Pons (tissue), 1 donor: ENCODE data around the gene SLMAP.

Experiments
- DNase-seq: peaks from one replicate; pipeline ENCODE4 v3.0.0-alpha.2; 2016; ENCODE audit warnings: low spot score

SLMAP gene, protein sequence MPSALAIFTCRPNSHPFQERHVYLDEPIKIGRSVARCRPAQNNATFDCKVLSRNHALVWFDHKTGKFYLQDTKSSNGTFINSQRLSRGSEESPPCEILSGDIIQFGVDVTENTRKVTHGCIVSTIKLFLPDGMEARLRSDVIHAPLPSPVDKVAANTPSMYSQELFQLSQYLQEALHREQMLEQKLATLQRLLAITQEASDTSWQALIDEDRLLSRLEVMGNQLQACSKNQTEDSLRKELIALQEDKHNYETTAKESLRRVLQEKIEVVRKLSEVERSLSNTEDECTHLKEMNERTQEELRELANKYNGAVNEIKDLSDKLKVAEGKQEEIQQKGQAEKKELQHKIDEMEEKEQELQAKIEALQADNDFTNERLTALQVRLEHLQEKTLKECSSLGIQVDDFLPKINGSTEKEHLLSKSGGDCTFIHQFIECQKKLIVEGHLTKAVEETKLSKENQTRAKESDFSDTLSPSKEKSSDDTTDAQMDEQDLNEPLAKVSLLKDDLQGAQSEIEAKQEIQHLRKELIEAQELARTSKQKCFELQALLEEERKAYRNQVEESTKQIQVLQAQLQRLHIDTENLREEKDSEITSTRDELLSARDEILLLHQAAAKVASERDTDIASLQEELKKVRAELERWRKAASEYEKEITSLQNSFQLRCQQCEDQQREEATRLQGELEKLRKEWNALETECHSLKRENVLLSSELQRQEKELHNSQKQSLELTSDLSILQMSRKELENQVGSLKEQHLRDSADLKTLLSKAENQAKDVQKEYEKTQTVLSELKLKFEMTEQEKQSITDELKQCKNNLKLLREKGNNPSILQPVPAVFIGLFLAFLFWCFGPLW

DNA sequence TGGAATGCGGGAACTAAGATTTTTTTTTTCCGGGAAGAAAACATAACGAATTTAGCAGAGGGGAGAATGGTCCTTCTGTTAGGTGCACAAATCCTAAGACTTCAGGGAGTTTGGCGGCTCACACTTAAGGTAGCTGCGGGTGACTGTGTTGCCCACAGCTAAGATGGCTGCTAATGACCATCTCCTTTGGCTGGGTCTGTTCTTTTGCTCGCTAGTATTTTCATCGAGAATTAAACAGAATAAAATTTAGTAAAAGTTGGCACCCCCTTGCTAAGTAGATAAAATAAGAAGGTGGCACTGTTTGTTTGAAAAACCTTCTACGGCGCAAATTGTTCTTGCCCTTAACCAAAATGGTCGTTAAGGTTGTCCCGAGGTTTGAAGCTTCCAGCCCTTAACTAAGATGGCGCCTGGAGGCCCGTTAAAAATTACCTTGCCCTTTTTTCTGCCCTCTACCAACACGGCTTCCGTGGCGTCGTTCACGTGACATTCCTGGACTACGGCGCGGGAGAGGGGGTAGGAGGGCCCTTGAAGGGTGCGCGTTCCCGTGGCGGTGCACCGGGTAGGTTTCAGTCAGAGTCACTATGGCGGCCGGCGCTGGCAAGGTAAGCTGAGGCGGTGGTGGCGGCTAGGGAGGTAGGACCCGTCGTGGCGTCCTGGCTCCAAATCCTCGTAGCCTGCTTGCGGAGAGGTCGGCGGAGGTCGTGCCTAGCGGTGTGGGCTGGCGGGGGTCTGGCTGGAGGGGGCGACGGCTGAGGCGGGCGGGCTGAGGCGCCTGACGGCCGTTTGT lies at the start of gene SLMAP:
SLMAP (plus strand) TSS at position 569 of the 787 bp plus-strand sequence. CDS start 1,343 bp downstream, outside the sequence.
- peak; percentile 98 for DNase-seq

DNA sequence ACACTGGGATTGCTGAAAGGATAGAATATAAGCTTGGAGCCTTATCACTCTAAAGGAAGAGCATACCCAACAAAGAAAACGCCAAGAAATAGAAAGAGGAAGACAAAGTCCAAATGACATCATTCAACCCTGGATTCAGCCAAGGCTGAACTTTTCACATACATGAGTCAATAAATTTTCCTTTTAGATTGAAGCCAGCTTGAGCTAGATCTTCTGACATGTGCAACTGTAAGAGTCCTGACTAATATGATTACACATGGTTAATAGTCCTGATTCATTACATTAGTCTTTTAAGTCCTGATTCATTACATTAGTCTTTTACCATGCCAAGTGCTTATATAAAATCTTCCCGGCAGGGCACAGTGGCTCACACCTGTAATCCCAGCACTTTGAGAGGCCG lies 49.6 kb upstream of the SLMAP start:
- DNase-seq = no peak

DNA sequence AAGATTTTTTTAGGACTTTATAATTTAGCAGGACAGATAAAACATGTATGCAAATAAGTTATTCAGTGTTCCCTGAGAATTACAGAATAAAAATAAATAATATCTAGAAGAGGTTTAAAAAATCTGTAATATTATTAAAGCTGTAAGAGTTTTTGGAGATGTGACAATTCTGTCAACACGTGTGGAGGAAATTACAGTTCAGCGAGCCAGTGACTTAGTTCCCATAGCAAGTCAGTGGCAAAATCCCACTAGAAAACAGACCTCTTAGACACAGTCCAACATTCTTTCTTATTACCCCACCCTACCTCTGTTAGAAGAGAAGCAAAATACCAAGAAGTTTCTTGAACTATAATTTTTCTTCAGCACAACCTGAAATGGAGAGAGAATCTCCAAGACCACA lies 47.1 kb upstream of the SLMAP start:
- DNase-seq = no peak

DNA sequence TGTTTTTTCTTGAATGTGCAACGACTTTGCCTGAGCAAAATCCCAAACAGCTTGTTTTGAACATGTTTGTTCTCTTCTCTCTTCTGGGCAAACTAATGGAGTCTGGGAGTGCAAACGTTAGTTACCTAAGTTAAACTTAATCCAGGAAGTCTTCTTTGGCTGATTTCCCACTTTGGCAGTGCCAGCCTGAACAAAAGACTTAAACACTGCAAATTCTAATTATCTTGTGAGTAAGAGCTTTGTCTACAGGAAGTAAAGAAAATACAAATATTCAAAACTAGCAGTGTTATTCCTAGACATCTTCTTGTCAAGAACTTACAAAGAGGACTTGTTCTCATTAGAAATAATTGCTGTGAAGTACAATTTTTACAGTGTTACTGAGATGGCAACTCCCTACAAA lies 46.5 kb upstream of the SLMAP start:
- no peak for DNase-seq

DNA sequence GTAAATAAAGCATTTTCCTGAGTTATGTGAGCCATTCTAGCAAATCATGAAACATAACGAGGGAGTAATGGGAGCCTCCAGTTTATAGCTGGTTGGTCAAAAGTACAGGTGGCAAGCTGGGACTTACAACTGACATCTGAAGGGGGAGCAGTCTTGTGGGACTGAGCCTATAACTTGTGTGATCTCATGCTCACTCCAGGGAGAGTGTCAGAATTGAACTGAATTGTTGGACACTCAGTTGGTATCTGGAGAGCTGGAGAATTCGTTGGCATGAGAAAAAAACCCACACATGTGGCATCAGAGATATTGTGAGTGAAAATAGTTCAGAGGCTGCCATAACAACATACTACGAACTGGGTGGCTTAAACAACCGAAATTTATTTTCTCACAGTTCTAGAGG lies 40.4 kb upstream of the SLMAP start:
- no peak for DNase-seq

DNA sequence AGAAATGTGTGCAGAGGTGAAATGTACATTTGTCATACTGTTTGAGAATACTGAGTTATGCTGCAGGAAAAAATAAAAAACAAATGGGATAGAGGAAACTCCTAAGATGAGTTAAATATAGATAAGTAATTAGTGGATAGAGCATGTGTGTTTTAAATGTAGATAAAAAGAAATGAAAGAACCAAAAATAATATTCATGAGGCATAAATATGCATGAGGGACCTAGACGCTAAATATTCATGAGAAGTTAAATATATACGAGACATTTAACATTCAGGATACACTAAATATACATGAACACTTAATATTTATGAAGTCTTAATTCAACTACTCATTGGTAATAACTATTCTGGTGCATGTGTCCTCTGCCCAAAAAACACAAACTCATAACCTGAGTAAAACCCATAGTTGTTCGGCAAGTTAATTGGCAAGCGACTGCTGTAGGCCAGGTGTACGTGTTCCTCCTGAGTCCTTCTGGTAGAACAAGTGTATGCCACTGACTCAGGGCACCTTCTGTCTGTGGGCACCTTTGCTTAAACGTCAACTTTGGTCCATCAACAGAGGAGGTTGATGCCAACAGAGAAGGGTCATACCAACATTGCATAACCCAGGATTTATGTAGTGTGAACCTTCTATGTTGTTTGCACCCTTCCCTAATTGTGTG lies 38.8 kb upstream of the SLMAP start:
- DNase-seq = no peak

DNA sequence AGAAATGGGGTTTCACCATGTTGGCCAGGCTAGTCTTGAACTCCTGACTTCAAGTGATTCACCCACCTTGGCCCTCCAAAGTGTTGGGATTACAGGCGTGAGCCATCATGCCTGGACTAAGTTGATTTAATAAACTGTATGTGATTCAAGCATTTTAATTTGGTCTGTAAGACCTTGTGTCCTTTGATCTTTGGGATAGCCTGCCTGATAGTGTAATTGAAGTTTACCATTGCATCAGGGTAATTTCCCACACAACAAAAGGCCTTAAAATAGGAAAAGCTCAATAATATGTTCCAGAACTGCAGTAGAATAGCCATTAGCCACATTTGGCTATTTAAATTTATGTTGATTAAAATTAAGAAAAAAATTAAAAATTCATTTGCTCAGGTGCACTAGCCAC lies 38.0 kb upstream of the SLMAP start:
- no peak for DNase-seq

DNA sequence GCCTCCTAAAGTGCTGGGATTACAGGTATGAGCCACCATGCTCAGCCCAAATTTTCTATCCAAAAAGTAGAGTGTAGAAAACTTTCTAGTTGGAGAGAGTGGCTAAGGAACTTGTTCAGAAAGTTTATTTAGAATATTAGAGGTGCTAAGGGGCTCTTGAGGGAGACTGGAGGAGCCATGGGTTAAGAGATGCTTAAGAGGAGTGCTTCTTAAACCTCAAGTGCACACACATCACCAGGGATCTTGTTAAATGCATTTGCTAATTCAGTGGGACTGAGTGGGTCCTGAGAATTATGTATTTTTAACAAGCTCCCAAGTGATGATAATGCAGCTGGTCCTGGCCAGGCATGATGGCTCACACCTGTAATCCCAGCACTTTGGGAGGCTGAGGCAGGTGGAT lies 29.7 kb upstream of the SLMAP start:
- DNase-seq = no peak

DNA sequence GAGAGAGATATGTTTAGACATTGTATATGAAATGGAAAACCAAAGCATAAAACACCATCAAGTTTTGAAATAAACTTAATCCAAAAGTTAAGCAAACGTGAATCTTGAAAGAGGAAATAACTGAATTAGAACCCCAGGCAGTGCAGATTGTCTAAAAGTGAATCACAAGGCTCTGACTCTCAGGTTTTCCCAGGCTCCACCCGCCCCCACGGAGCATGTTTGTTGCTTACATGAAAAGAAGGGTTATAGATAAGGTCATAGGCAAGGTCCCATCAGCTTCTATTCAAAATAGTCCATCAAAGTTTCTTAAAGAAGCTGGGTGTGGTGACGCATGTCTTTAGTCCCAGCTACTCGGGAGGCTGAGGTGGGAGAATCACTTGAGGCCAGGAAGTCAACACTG lies 29.0 kb upstream of the SLMAP start:
- DNase-seq = no peak

DNA sequence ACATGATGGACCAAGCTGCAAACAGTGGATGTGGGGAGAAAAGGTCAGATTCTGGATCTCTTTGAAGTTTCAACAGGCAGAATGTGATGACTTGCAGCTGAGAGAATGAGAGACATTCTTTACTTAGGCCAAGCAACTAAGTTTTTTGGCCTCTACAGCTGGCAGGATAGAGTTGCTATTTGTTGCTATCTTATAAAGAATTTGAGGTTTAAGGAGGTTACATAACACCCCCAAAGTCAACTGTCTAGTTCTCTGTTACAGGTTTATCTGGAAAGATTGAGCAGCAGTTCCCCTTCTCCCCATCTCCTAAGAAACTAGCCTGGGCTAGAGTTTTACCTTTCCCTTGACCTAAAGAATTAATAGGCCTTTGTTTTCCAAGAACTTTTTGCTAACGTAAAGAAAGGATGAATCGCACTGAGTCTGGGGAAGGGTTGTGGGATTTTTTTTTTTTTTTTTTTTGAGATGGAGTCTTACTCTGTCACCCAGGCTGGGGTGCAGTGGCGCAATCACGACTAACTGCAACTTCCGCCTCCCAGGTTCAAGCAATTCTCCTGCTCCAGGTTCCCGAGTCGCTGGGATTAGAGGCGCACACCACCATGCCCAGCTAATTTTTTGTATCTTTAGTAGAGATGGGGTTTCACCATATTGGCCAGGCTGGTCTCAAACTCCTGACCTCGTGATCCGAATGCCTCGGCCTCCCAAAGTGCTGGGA lies 26.6 kb upstream of the SLMAP start:
- no peak for DNase-seq

DNA sequence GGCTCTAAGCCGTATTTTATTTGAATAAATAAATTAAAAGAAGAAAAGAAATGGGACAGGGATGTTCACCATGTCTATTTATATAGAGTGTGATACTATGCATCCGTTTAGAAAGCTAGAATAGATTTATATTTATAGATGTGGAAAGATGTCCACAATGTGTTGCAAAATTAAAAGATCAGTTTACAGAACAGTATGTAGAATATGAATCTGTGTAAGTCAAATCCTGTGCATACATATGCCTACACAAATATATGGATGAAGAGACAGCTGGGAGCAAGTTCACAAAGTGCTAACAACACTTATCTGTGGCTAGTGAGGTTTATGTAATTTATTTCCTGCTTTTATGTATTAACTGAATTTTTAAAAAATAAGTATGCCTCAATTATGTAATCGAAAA lies 25.4 kb upstream of the SLMAP start:
- no peak for DNase-seq

DNA sequence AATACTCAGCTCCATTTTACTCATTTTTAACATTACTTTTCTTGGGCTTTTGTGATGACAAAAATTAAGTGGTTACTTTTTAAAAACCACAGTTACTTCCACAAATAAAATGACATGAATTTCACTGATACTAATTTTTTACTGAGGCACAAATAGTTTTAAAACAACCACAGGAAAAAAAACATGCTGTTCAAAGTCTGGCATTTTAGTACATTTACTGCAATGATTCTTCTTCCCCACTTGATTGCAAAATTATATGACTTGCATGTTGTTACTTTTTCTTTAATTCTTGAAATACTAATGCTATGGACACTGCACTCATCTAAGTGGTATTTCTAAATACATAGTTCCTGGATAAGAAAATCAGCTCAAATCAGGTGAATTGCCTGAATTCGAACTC lies 24.8 kb upstream of the SLMAP start:
- DNase-seq = no peak

DNA sequence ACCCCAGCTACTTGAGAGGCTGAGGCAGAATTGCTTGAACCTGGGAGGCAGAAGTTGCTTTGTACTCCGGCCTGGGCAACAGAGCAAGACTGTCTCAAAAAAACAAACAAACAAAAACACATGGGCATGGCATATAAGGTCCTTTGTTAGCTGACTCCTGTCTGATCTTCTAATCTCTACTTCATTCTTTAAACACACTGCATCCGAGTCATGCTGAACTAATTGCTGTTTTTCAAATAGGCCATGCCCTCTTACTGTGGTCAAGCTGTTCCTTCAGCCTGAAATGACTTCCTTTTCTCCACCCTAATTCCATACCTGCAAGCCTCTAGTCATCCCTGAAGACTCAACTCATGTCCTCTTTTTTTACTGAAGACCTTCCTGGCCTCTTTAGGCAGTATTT lies 22.3 kb upstream of the SLMAP start:
- DNase-seq = no peak

DNA sequence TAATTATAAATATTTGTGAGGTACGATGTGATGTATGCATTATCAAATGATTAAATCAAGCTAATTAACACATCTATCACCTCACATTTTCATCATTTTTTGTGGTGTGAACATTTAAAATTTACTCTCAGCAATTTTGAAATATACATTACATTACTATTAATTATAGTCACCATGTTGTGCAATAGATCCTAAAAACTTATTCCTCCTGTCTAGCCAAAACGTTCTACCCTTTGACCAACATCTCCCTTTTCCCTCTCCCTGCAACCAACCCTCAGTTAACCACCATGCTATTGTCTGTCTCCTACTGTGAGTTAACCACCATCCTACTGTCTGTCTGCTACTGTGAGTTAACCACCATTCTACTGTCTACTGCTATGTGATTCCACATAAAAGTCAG lies 20.7 kb upstream of the SLMAP start:
- DNase-seq = no peak

DNA sequence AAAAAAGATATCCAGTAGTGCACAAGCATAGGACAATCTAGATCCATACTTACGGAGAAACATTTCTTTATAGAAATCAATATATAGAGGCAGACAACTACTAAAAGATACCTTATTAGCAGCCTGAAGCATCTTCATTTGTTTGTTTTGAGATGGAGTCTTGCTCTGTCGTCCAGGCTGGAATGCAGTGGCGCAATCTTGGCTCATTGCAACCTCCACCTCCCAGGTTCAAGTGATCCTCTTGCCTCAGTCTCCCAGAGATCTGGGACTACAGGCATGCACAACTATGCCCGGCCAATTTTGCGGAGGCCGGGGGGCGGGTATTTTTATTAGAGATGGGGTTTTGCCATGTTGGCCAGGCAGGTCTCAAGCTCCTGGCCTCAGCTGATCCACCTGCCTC lies 18.3 kb upstream of the SLMAP start:
- no peak for DNase-seq

DNA sequence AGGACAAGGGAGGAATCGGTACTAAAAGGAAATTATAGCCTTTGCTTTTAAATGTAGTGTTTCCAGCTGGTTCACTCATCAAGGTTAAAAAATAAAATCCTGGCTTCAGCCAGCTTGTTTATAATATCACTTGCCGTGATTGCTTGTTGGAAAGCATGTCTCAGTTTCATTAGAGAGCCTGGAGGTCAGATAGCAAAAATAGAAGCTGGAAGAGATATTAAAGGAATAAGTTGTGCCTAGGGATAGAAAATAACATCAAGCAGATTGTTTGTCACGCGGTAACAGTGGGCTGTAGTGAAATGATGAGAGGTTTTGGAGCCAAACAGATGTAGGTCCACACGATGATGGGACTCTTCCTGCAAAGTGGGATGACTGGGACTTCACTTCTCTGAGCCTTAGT lies 17.7 kb upstream of the SLMAP start:
- no peak for DNase-seq

DNA sequence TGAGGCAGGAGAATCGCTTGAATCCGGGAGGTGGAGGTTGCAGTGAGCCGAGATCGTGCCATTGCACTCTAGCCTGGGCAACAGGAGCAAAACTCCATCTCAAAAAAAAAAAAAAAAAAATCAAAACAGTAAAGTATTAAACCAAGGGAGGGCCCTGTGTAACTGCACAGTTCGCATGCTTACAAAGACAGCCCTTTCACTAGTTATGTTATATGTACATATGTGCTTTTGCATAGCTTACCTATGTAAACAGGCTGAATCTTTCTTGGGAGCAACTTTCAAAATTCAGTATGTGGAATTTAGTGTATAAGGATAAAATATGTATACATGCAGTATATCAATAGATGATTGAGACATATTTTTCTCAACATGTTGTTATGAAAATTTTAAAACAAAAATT lies 16.1 kb upstream of the SLMAP start:
- DNase-seq = no peak

DNA sequence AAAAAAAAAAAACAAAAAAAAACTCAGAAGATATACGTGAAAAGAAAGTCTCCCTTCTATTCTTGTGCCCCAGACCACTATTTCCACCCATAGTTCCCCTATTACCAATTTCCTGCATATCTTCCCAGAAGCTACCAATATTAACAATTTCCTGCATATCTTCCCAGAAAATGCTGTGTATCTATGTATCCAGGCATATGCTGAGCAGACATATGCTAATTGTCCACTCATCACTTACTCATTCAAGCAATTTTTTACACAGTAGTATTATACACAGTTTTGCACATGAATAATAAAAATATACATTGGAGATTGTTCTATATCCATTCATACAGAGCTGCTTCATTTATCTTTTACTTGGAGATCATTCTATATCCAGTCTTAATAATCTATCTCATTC lies 12.6 kb upstream of the SLMAP start:
- DNase-seq = no peak

DNA sequence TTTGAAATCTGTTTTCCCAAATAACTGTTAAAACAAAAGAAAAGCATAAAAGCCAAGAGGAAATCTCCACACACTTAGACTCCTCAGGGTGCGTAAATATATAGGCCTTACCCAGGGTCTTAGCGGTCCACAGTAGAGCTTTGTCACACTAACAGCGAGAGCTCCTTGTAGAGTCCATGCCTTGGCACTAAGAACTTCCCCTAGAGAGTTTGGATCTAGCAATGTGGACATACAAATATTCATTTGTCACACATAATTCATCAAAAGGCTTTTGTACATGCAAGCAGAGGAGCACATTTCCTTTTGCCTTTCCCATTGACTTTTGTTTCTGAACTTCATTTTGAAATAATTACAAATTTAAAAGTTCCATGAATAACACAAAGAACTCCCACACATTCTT lies 11.0 kb upstream of the SLMAP start:
- no peak for DNase-seq

DNA sequence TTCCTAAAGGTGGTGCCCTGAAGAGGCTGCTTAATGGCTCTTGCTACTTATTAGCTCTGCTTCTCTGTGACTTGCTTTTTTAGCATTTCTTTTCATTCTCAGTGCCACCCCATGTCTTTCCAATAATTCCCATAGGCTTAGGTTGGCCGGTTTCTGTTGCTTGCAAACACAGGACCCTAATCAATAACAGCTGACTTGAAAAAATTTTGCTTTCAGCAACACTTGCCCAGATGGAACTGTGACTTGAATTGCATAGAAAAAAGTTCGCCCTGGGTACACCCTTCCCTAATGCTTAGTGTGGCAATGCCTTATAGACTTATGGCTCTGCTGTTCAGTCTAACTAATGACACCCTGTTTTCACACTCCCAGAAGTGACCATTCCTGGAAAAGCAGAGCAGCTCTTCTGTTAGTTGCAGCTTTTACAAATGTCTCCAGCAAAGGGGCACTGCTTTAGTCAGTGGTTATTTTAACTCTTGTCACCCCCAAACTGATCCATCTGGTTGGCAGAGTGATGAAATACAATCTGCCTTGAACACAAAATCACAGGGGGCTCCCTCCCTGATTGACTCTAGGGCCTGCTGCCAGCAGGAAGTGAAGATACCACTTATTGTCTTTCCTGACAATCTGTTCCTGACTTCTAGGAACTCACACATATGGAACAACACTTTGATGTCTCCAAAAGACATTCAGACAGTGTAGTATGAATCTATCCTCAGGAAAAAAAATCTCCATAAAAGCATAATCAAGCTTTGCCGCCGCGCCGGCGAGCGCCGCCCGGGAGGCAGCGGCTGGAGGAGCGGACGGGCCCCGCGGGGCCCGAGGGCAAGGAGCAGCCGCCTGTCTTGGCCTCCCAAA lies 9.7 kb upstream of the SLMAP start:
- DNase-seq = no peak
